HG02588 (cell line): ENCODE results near the gene CD86.
"Not testable (repeated sequence)": the region's sequence is repeated elsewhere in the genome, so short reads cannot be mapped to it uniquely, and the experiment has no call there.

Experiments
- ATAC-seq: cut with Tn5 transposase; IDR thresholded peaks from one replicate; pipeline ENCODE4 v1.9.1; 2021; ENCODE audit warnings: mild to moderate bottlenecking, moderate library complexity; ENCODE audit not compliant: unreplicated experiment

The CD86 gene

DNA sequence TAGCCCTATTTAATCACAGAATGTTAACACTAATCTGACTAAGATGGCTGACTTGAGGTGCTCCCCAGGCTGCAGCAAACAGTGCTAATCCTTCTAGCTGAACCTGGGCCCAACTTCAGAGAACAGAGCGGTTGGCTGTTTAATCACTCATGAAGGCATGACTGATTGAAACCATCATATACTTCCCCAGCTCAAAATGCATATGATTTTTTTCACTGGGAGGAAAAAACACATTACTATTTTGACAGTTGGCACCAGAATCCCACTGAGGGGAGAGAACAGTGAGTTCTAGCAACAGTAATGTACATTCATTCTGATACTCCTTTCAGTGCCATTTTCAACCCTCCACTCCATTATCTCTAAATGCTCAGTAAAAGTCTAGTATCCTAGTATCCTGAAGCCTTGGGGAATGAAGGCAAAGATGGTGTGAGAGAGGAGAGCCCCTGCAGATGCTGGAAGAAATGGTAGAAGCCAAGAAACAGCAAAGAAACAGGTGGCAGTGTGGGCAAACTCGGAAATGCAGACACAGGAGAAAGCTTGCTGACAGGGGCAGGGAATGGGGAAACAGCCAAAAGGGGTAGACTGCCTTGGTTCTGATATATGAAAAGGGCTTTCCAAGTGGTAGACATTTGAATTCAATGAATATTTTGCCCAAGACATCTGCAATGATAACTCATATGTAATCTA is 93.9 kb downstream of the CD86 start:
- no peak for ATAC-seq

- ATAC-seq: no peak
These were observed 96.3 kb downstream of the CD86 start for GRCh38 chr3:122151480-122151879.

- ATAC-seq: not testable (repeated sequence)
These were observed 109.8 kb downstream of the CD86 start for GRCh38 chr3:122164983-122165382.

DNA sequence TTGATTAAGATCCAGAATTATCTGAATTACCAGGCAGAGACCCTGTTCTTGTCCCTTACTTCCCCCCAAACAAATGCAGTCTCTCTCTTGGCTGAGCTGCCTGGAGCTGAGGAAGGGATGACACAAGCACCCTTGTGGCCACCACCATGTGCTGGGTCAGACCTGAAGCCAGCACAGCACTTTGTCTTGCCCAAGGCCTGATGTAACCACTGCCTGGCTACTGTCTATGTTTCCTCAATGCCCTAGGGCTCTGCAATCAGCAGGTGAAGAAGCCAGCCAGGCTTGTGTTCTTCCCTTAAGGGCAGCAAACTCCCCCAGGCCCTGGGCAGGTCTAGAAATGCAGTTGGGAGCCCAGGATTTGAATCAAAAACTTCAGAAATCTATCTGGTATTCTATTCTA is 112.5 kb downstream of the CD86 start:
- no peak for ATAC-seq

DNA sequence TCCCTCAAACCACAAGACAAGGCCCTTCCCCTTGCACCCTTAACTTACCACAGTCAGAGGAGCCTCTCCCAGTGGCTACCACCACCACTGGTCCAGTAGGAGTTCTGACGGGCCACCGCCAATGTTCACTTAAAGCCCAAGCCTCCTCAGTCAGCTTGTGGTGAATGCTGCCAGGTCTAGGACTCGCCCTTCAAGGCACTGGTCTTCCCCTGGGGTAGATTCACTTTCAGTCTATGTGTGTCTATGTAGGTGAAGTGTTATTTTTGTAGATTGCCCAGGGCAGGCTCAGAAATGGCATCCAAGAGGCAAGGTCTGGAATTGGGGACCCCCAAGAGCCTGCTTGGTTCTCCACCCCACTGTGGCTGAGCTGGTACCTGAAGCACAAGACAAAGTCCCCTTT is 112.9 kb downstream of the CD86 start:
- no peak for ATAC-seq

DNA sequence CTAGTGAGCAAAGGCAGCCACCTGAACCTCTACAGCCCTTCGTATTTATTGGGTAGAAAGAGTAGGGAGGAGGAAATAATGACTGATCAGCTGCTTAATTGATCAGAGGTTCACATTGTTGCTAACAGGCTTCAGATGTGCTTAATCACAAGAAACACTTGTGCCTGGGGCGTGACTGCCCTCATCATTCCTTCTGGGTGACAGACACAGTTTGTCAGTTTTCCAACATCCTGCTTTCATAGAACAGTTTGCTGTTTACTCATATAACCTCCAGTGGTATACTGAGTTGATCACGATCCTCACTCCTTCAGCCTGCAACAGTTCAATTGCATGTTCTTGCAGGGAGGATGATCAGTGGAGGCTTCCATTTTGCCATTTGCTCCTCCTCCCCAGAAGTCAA is 114.7 kb downstream of the CD86 start:
- no peak for ATAC-seq
